Measurements from ENCODE around the gene ENPP3. TPM values are rescaled to one million over a fixed set of nuclear protein-coding genes. Genes with fewer than 3 reads are reported as not detected.

ENPP3 gene
- total and polyA plus RNA-seq, 9 of the 15 experiments (the other 6 are each of a cell fraction or from before 2014, with no cell fraction given), result 14.0 to 32.8 (median 21.6) TPM

GRCh38 chr6:131643855-131644460 lies 6.9 kb downstream of the ENPP3 start (continued):
- TF ChIP-seq ARID3B (CRISPR knock-in tag; IDR thresholded peaks at IDR 0.05; ENCODE audit: borderline replicate concordance) (no peak), NFATC3 (IDR thresholded peaks at IDR 0.05) (no peak), CHD2 (IDR thresholded peaks at IDR 0.05; ENCODE audit: low read depth, low read length) (no peak), EZH2 (IDR thresholded peaks at IDR 0.05; ENCODE audit: borderline replicate concordance, low read depth, low read length) (no peak), PTRF (tag; IDR thresholded peaks at IDR 0.05) (no peak), ZBTB7A (IDR thresholded peaks at IDR 0.05; ENCODE audit: borderline replicate concordance, control insufficient read depth, low read depth, low read length) (no peak), ZSCAN29 (IDR thresholded peaks at IDR 0.05) (no peak), DEAF1 (CRISPR knock-in tag; IDR thresholded peaks at IDR 0.05) (no peak), NR3C1 (CRISPR knock-in tag; IDR thresholded peaks at IDR 0.05) (no peak), TAL1 (IDR thresholded peaks at IDR 0.05) (peak; percentile 35; the same call in 1 of the 2 replicates), NCOA1 (IDR thresholded peaks at IDR 0.05; ENCODE audit: low read depth) (no peak), MAFG (tag; conservative IDR thresholded peaks at IDR 0.05) (no peak), MAFK (IDR thresholded peaks at IDR 0.05; ENCODE audit: low read length) (no peak), SIX5 (IDR thresholded peaks at IDR 0.05; ENCODE audit: borderline replicate concordance in 1 of 2, insufficient read depth in 1 of 2, low read depth in 1 of 2, low read length in 2 of 2) (no peak), ZNF785 (CRISPR knock-in tag; IDR thresholded peaks at IDR 0.05) (no peak), CBX5 (IDR thresholded peaks at IDR 0.05; ENCODE audit: borderline replicate concordance, low read depth) (no peak), SRSF1 (IDR thresholded peaks at IDR 0.05; ENCODE audit: low read depth, low read length) (no peak), RBM25 (IDR thresholded peaks at IDR 0.05; ENCODE audit: low read depth, low read length, severe bottlenecking) (no peak), FOXJ2 (tag; IDR thresholded peaks at IDR 0.05) (no peak), PPARD (CRISPR knock-in tag; IDR thresholded peaks at IDR 0.05) (no peak), CBFA2T3 (IDR thresholded peaks at IDR 0.05) (peak; percentile 78), CAMTA2 (CRISPR knock-in tag; conservative IDR thresholded peaks at IDR 0.05) (no peak), TEAD4 (IDR thresholded peaks at IDR 0.05; ENCODE audit: low read length) (peak; percentile 36; the same call in 1 of the 2 replicates), TEAD4 (CRISPR knock-in tag; IDR thresholded peaks at IDR 0.05; ENCODE audit: borderline replicate concordance) (no peak), UBTF (IDR thresholded peaks at IDR 0.05; ENCODE audit: borderline replicate concordance in 1 of 2, low read depth in 2 of 2, low read length in 2 of 2) (no peak), LARP7 (IDR thresholded peaks at IDR 0.05) (no peak), STAT5B (CRISPR knock-in tag; IDR thresholded peaks at IDR 0.05) (no peak), ZNF77 (CRISPR knock-in tag; IDR thresholded peaks at IDR 0.05) (no peak)
